HG02678 (cell line): ENCODE results near the gene LORICRIN.

ENCODE experiments used
- ATAC-seq: cut with Tn5 transposase; IDR thresholded peaks from one replicate; pipeline ENCODE4 v1.9.1; 2021; ENCODE audit warnings: mild to moderate bottlenecking, moderate library complexity; ENCODE audit not compliant: unreplicated experiment

Gene LORICRIN

GRCh38 chr1:153259387-153259786 is at the start of gene LORICRIN:
LORICRIN (plus strand) TSS chr1:153259687; CDS start chr1:153260950, 1,263 bp downstream.
- no peak for ATAC-seq

GRCh38 chr1:153210206-153210605 is 49.3 kb upstream of the LORICRIN start:
- no peak for ATAC-seq

GRCh38 chr1:153212201-153212600 is 47.3 kb upstream of the LORICRIN start:
- ATAC-seq: no peak

- ATAC-seq: no peak
These were observed 46.0 kb upstream of the LORICRIN start for GRCh38 chr1:153213519-153213918.

- ATAC-seq: no peak
These were observed 42.3 kb upstream of the LORICRIN start, which contains the start of gene PRR9 for GRCh38 chr1:153217212-153217611. PRR9 (plus strand) TSS chr1:153217584; CDS start chr1:153218145, 561 bp downstream.

GRCh38 chr1:153217744-153218416 is 41.6 kb upstream of the LORICRIN start:
- ATAC-seq: no peak

- no peak for ATAC-seq
These were observed 38.7 kb upstream of the LORICRIN start for GRCh38 chr1:153220606-153221303.

- ATAC-seq: peak; percentile 90
These were observed 36.2 kb upstream of the LORICRIN start for GRCh38 chr1:153223040-153223891.

- no peak for ATAC-seq
These were observed 31.7 kb upstream of the LORICRIN start for GRCh38 chr1:153227810-153228209.

GRCh38 chr1:153228491-153228890 is 31.0 kb upstream of the LORICRIN start:
- ATAC-seq: no peak

- peak; percentile 48 for ATAC-seq
These were observed 30.2 kb upstream of the LORICRIN start for GRCh38 chr1:153229076-153229829.

- no peak for ATAC-seq
These were observed 28.1 kb upstream of the LORICRIN start for GRCh38 chr1:153231363-153231762.

- ATAC-seq: no peak
These were observed 27.7 kb upstream of the LORICRIN start for GRCh38 chr1:153231785-153232184.

GRCh38 chr1:153232553-153232952 is 26.9 kb upstream of the LORICRIN start:
- ATAC-seq: no peak

GRCh38 chr1:153233448-153233847 is 26.0 kb upstream of the LORICRIN start:
- ATAC-seq: no peak

GRCh38 chr1:153238527-153238926 is 21.0 kb upstream of the LORICRIN start:
- no peak for ATAC-seq

- ATAC-seq: no peak
These were observed 17.3 kb upstream of the LORICRIN start for GRCh38 chr1:153242160-153242559.

GRCh38 chr1:153245466-153245865 is 14.0 kb upstream of the LORICRIN start:
- ATAC-seq: no peak

GRCh38 chr1:153246018-153246417 is 13.5 kb upstream of the LORICRIN start:
- no peak for ATAC-seq

GRCh38 chr1:153246825-153247224 is 12.7 kb upstream of the LORICRIN start:
- no peak for ATAC-seq
